GM19372 (cell line): ENCODE measurements around the gene LACC1.
A peak's percentile ranks its signal among the peaks of the same experiment; 100 is the strongest.

Experiments used
- ATAC-seq: cut with Tn5 transposase; IDR thresholded peaks from one replicate; pipeline ENCODE4 v1.9.1; 2021; ENCODE audit warnings: mild to moderate bottlenecking, low read depth, moderate library complexity; ENCODE audit not compliant: unreplicated experiment

LACC1 gene

DNA sequence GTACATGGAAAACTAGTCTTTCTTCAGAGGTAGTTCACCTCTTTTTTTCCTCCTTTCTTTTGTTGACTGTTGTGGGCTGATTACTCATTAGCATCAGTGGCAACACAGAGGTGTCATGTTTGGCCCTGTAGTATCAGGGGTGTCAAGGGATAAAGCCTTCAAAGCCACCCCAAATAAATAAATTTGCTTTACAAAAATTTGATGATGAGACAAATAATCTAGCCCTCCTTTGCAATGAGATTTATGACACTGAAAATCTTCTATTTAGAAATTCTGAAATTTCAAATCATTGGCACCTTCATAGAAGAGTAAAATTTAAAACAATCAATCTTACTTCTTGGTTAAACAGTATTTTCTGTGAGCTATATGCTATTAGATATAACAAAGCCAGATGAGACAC, 1.9 kb downstream of the LACC1 start:
- no peak for ATAC-seq

DNA sequence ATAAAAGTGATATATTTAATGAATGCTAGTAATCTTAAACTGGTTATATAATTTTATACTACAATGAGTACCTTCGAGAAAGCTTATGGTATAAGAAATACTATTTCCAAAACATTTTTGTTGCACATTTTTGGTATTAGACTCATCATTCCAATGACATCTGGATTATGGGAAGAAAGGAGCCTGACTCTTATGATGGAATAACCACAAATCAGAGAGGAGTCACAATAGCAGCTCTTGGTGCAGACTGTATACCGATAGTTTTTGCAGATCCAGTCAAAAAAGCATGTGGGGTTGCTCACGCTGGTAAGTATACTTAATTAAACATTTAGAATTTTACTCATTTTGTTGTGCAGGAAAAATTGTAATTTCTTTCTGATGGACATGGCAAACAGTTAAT, 3.9 kb downstream of the LACC1 start:
- ATAC-seq: no peak

DNA sequence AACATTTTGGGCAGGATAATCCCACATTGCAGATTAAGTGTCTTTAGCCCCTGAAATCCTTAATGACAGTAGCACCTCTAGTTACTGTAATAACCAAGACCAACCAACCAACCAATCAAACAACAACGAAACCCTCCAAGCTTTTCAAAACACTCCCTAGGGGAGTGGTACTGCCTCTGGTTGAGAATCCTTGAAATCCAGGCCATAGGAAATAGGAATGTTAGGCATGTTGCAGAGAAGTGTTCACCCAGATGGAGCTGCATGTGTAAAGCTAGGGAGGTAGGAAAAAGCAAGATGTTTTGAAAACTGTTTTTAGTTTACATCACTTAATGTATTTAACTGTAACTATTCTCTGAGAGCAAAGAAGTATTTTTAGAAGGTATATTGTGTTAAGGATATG, 4.5 kb downstream of the LACC1 start:
- ATAC-seq: no peak

DNA sequence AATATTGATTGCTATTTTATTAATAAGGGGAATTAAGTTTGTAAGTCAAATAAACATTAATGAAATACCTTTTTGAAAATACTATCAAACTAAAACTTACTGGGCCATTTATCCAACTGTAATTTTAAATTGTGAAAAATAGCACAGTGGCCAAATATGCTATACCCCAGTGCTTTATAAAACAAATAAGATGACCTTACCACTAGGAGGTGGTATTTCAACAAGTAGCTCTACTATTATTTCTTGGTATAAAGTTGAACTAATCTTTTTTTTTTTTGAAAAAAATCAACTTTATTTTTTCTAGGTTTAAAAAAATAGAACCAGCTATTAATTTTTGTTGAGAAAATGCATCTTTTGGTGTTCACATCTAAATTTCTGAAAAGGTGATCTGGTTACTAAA, 14.7 kb downstream of the LACC1 start:
- no peak for ATAC-seq

DNA sequence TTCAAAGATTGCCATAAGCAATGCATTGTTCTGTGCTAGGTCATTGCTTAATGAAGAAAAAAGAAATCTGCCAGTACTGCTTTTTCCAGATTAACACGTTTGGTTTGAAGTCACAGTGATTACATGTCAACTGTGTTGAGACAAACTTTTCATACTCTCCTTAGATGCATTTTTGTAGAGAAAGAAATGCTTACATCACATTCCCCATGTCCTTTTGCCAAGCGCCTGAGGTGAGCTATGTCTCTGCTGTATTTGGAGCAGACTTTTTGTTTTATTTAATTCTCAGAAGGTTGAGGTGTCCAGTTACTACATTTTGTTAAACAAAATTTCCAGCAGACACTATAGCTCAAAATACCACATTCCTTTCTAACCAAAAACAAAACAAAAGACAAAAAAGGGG, 16.2 kb downstream of the LACC1 start:
- ATAC-seq: no peak

DNA sequence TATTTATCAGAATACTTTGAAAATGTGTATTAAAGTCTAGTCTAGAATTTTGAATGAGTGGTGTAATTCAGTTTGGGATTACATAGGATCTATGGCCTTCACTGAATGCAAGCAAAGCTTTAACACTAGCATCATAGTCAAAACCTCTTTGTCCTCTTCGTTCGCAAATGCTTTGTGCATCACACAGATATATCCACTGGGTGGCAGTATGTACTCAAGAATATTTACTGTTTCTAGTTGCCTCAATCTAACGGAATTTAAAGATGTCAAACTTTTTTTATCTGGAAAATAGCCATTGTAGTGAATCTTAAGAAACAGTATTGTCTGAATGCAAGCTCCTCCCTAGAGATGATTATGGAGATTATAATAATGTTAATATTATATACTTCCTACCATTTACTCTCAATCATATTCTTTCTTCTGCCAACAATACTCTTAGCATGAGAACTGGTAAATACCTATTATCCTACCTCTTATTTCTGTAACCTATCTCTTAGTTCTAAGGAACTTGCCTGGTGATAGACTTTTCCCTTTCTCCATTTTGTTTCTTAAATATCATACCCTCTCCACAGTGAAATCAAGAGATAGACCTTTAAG, 25.8 kb downstream of the LACC1 start:
- ATAC-seq: no peak

DNA sequence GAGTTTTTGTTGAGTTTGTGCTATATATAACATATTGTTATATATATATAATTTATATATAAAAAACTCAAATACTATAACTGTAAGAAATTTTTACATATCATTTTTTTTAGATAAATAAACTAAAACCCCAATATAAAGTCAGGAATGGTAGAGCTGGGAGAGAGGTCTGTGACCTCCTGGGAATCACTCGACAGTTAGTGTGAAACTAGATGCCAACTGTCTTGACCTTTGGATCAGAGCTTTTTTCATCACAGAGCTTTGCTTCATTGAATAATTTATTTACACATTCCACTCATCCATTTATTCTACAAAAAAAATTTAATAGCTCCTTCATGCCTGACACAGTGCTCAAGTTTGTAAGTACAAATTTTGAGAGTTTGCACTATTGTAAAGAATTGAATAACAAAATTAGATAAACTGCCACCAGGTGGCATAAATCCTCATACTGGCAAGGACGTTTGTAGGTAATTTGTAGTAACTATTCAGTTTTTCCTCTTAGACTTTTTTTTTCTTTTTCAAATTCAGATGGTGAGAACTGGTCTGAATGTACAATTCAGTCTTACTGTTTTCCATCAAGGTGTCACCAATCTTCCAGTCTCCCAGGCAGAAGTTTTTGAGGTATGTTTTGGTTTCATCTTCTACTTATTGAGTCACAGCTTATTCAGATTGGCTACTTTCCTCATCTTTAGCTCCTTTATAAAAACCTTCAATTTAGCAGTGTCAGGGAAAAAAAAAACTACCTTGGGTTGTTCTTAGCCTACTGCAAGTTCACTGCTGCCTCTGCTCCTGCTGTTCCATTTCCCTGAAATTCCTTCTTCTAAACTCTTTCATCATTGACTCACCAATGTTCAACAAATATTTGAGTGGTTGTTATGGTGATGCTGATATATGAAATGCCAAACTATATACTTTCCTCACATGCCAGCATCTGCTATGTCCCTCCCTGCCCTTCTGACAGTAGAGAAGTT, 28.7 kb downstream of the LACC1 start:
- ATAC-seq: no peak

DNA sequence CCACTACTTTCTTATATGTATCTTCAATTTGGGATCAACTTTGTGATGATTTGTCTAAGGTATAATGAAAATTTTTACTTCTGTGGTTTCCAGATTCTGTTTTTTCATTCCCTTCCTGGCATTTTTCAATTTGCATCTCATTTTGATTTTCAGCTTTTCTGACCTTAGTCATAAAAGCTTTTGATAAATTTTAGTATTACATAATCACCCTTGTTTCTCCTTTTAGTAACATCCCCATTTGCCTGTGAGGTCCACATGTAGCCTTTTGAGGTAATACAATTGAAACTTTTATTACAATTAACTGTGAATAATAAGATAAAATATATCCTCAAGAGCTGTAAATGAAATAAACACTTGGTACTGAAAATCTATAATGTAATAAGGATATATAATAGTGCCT, 31.2 kb downstream of the LACC1 start:
- no peak for ATAC-seq

DNA sequence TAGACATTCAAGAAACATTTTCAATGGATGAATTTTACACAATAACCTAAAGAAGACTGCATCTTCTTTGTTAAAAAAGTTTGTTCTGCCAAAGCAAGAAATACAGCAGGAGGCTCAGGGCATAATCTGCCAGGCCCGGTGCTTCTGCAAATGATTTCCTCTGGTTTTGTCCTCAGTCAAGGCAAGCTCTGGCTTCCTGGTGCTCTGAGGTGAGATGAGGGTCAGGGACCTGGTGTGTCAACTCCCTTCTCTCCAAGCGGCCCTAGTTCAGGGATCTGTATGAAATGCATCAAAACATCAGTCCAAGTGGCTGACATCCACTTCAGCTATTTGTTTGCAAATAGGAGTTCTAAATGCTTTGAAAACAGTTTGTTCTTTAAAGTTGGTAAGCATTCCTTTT, 31.6 kb downstream of the LACC1 start:
- no peak for ATAC-seq

DNA sequence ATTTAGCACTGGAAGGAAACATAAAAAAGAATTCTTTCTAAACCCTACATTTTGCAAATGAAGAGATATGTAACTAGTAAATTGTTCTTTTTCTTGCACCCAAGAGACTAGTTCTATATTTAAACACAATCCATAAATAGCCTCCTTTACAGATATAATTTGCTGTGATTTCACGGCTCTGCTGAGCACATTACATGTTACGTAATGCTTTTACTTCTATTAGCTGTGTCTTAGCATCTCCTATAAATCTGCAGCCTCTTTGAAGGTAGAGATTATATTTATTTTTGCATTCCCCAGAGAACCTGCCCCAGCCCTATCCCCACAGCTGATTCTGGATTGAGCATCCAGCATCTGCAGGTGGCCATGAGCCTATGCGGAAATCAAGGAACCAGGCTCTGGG, 32.2 kb downstream of the LACC1 start:
- no peak for ATAC-seq

DNA sequence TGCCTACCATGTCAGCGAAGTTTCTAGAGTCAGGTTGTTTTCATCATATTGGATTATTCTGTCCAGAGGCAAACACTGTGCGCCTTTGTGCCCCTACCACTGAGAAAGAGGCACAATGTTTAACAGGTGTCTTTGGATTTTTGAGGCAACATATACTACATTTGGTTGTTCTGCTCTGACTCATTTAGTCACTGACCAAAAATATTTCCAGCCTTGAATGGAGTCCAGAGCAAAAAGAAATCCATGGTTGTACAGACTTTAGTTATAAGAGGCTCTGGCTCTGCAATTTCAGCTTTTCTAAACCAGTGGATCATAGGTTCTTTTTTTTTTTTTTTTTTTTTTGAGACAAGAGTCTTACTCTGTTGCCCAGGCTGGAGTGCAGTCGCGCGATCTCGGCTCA, 35.7 kb downstream of the LACC1 start:
- ATAC-seq: no peak

DNA sequence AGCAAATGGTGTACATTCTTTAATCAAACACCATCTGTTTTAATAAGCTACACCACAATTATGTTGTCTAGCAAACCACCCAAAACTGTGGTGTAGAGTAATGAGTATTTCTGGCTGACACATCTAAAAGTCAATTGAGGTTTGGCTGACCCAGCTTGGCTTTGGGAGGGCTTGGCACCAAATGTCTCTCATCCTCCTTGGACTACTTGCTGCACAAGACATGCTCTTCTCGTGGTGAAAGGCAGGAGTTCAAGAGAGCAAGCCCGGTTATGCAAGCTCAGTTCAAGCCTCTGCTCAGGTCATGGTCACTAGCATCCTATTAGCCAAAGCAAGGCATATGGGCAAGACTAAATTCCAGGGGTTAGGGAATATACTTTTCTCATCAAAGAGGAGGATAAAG, 37.1 kb downstream of the LACC1 start:
- ATAC-seq: no peak

DNA sequence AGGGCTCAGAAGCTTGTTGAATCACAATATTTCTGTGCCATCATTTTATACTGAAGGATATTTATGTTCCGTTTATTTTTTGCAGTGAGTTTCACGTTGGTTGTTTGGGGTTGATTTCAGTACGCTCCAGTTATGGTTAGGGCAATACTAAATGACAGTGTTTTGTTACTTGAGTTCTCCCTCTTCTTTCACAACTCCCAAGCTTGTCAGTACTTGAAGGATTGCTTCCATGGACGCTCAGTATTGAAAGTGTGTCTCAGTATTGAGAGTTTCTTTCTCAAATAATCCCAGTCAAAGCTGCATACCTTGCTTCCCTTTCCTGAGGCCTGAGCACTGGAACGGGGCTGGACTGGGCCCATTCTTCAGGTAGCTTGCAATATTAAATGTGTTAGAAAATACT, 38.9 kb downstream of the LACC1 start:
- no peak for ATAC-seq

DNA sequence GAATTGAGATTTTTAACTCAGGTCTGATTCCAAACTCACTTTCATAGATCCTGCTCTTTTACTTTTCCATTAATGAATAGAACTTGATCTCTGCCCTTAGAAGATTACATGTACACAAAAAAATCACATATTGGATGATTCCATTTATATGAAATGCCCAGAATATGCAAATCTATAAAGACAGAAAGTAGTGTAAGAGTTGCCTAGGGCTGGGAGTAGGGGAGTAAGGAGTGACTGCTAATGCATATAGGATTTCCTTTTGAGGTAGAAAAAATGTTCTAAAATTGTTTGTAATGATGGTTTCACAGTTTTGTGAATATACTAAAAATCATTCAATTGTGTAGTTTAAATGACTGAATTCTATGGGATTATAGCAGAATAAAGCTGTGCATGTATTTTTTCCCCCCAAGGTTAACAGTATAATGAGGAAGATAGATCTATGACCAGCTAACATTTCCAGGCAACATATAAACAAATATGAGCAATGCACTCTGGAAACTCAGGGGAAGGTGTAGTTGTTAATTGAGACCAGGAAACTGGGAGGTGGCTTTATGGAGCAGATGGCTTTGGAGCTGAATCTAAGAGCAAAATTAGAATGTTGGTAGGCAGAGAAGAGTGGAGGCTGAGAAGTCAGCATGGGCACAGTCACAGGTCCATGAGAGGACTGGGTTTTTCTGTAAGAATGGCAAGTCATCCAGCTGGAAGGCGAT, 41.4 kb downstream of the LACC1 start:
- ATAC-seq: no peak

DNA sequence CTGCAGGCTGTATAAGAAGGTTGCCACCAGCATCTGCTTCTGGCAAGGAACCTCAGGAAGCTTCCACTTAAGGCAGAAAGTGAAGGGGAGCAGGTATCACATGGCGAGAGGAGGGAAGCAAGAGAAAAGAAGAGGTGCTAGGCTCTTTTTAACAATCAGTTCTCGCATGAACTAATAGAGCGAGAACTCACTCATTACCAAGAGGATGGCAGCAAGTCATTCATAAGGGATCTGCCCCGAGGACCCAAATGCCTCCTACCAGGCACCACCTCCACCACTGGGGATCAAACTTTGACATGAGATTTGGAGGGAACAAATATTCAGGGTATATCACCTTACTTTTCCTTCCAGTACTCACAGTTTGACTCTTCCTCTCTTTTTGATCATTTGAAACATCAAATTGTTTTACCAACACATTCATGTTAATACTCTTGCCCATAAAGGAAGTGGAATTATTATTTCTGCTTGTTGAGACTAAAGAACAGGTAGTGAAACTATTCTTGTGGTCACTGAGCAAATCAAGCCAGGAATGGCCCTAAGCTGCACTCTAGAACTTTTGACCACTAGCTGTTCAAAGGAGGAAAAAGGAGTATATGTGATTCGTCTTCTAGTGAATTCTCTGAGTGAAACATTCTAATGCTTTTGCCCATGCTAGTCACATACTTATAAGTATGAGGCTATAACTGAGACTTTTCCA, 45.0 kb downstream of the LACC1 start:
- ATAC-seq: peak; percentile 89

DNA sequence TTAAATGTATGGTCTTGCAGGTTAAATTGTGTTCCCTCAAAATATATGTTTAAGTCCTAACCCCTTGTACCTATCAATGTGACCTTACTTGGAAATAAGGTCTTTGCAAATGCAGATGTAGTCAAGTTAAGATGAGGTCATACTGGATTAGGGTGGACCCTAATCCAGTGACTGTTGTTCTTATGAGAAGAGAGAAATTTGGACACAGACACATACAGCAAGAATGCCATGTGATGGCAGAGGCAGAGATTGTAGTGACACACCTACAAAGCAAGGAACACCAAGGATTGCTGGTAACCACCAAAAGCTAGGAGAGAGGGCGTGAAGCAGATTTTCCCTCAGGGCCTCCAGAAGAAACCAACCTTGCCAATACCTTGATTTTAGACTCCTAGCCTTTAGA, 50.2 kb downstream of the LACC1 start:
- ATAC-seq: no peak

DNA sequence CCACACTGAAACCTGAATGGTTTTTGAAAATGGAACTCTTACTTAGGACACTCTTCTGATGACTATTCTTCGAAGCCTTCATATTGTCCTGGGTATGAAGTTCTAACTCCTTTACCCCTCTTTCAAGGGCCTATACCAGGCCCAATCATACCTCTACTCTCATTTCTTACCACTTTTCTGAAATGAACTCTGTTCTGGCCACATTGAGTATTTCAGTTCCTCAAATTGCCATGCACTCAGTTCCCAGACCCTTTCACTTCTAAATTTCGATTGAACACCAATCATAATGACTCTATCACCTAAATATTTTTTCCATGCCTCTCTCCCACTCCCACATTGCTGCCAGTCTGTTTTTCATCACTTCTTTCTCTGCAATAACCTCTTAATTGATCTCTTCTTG, 53.7 kb downstream of the LACC1 start:
- peak; percentile 99 for ATAC-seq

DNA sequence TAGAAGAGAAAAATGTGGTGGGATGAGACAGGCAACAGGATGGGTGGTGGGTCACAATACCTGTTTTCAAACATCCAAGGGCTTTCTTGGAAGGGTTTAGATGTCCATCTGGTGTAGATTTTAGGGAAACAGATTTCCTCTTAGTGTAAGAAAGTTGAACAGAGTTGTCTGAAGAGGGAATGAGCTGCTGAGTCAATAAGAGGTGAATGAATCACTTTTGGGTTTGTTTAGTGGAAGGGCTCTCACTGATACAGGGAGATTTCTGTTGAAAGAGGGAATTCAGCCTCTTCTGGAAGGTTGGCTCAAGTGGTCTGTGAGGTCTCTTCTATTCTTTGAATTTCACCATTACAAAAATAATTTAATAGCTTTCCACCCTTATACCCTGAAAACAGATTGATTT, 54.6 kb downstream of the LACC1 start:
- no peak for ATAC-seq

DNA sequence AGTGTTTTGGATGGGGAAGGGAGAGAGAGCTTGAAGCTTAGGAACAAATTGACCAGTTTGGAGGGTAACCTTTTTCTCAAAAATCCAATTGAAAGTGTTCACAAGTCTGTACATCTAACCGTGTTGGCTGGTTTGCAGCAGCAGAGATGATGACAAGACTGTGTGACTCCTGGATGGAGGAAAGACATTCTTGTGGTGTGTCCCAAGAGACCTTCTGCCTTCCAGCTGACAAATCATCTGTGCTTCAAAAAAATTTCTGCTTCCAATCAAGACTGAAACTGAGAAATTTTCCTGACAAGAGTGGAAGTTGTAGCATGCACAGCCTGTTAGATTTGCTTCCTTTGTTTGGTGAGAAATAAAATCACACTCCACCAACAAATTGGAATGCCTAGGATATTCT, 56.2 kb downstream of the LACC1 start:
- no peak for ATAC-seq

DNA sequence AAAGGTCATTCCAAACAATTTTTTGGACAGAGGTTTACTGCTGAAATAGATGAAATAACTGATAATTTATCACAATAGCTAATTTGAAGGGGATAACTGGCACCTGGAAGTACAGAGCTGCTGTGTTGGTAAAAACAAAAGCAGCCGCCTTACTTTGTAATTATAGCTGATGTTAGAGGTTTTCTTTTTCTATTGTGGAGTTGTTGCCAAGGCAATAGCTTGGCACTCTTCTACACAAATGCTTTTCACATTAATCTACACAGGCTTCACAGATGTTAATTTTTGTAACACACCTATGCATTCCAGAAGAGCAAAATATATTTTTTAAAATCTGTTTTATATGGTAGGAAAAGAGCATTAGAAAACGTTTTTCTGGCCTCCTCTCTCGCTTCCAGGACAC, 56.9 kb downstream of the LACC1 start:
- no peak for ATAC-seq

DNA sequence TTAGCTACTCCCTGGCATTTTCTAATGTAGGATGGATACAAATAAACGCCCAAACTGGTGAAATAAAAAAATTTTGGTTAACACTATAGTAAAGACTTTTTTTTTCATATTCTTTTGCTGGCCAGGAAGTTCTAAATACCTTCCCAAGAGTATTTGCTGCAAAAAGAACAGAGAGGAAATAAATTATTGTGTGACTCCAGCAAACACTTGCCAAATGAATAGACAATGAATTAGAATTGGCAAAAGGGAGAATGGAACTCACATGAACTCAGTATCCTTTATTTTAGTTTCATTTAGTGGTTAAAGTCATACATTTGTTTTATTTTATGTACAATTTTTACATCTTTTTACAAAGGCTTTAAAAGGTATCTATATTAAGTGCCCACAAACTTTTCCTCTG, 58.1 kb downstream of the LACC1 start:
- ATAC-seq: no peak
